HG03025 (cell line): ENCODE measurements around the gene ARHGAP24.

Experiments
- ATAC-seq: cut with Tn5 transposase; IDR thresholded peaks from one replicate; pipeline ENCODE4 v1.9.1; 2021; ENCODE audit warnings: mild to moderate bottlenecking, moderate library complexity; ENCODE audit not compliant: unreplicated experiment, low FRiP score

Gene ARHGAP24

DNA sequence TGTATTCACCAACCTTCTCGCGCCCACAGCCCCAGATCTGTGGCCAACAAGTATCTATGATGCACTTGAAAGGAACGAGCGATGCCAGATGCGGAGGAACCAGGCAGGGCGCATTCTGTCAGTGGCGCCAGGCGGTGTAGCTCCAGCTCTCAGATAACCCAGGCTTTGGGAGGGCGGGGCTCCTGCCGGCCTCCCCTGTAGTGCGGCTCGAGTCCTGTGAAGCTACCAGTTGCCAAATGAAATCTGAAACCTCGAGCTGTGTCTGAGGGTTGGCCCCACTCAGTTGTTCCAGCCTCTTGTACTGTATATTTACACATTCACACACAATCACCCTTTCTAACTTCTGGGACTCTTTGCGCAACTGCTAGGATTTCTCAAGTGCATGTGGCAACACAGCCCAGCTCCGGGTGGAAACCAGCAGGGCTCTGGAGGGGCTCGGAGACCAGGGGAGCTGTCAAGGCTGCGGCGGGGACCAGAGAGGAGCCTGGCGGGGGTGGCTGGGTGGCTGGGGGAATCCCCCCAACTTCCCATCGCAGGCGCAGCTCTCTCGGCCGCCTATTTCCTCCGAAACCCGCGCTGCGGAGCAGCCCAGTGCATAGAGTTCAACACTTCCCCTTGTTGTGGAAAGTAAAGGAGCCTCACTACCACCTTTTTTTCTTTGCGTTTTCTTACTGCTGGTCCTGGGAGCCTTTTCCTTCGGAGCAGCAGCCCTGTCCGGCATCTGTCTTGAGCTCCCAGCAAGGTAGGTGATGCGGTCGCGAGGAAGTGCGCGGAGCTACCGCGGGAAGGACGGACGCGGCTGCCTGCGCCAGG lies at the start of gene ARHGAP24:
ARHGAP24 (plus strand) TSS at position 333 of the 813 bp plus-strand sequence.
- peak; percentile 96 for ATAC-seq

DNA sequence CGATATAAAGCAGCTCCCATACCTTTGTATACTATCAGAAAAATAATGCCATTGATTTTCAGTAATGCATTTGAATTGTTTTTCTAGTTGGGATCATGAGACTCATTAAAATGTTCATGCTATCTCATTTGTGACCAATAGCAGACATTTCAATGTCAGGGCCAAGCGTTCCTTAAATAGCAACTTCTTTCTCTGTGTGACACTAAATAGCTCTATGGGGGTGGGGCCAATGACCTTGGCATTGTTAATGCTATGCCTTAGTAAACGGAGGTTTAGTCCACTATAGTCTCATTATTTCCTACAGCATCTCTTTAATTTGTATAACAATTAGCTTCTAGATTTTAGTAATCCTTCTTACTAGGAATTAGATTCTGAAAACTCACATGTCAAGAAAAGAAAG lies 48.6 kb upstream of the ARHGAP24 start:
- no peak for ATAC-seq

DNA sequence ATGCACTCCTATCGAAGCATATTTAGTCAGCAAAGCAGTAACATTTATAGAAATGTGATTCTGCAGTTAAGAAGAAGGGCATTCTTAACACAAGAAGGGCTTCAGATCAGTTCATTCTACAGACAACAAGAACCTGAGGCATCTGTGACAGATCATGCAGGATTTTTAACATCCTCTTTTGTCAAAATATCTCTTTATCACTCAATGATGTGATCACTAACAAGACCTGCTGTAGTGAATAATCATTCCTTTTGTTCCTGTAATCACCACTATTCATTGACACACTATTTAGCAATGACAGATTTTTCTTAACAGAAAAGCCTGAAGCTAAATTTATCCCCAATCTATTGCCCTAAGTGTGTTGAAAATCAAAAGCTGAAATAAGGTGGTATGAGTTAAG lies 47.8 kb upstream of the ARHGAP24 start:
- no peak for ATAC-seq

DNA sequence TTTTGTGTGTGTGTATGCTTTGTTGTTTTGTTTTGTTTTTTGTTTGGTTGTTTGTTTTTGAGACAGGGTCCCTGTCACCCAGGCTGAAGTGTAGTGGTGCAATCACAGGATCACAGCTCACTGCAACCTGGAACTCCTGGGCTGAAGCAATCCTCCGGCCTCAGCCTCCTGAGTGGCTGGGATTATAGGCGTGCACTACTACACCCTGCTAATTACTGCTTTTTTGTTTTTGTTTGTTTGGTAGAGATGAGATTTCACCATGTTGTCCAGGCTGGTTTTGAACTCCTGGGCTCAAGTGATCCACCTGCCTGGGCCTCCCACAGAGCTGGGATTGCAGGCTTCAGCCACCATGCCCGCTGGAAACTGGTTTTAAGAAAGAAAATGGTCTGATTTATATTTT lies 44.7 kb upstream of the ARHGAP24 start:
- no peak for ATAC-seq

DNA sequence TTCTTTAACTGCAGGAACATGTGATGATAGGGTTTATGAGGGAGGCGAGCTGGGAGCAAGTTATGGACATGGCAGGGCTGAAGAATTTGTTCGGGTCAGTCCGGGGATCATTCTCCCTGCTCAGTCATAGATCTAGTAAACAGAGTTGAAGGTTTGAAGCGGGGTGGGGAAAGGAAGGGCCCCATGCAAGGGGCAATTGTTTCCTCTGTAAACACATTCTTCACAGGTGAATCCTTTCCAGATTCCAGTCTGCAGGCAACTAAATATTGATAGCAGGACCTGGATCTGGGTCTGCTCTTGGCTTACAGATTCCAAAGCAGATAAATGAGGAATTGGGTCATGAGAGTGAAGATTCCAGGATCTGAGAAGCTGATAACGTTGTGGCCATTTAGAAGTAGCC lies 44.3 kb upstream of the ARHGAP24 start:
- no peak for ATAC-seq

DNA sequence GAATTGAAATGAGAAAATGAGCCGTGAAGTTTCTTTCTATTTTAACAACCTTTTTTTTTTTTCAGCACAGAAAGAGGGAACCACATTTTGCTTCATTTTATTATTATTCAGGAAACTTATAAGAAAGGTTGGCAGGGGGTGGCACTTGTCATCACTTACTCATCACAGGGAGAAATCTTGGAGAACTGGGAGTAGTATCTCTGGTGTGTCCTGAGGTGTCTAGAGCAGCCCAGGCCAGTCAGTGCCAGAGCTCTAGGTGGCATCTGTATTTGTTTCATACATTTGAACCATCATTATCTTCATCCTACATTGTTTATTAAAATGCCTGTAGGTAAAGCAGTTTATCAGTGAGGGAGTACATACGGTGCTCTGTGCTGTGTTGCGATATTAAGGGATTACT lies 43.8 kb upstream of the ARHGAP24 start:
- ATAC-seq: no peak

DNA sequence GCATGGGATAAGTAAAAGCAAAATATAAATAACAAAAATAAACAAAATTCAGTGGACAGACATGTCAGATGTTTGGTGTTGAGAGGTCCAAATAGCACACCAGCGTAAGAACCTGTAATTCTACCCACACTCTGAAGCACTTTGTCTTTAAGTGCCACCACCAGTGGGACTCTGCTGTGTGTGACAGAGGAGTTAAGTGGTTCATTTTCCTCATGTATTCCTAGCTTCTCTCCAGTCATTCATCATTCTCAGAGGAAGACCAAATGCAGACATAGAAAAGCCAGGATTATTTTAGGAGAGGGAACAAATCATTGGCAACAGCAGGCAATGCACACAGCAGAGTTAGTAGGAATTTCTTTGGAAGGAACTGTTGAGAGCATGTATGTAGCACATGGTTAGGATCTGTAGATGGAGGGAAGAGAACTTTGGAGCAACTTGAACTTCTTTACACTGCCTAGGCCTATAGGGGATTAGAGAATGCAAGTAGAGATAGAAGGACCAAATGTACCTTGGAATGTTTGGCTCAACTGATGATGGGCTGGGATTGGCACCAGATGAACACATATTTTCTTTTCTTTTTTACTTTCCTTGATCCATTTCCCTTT lies 43.0 kb upstream of the ARHGAP24 start:
- no peak for ATAC-seq

DNA sequence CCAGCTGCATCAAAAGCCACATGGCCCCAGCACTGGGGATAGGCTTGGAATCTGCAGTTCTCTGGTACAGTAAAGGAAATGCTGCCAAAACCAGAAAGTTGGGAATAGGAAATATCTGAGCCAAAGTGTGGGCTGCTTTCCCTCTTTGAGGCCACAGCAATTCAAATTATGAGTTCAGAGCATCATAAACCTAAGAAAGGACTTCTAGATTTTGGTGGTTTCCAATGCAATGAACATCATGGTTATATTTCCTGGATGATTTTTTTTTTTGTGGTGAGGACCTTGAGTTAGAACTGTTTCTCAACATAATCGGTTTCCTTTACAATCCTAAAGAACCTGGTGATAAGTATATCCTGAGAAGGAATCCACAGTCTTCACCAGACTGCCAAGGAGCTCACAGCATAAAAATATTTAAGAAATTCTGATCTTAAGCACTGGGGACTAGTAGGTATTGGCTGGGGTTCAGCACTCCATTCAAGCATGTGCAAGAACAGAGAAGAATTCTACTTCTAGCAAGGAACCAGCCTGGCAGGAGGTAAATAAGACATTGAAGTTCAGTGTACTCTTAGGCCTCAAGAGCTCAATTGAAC lies 29.8 kb upstream of the ARHGAP24 start:
- ATAC-seq: no peak

DNA sequence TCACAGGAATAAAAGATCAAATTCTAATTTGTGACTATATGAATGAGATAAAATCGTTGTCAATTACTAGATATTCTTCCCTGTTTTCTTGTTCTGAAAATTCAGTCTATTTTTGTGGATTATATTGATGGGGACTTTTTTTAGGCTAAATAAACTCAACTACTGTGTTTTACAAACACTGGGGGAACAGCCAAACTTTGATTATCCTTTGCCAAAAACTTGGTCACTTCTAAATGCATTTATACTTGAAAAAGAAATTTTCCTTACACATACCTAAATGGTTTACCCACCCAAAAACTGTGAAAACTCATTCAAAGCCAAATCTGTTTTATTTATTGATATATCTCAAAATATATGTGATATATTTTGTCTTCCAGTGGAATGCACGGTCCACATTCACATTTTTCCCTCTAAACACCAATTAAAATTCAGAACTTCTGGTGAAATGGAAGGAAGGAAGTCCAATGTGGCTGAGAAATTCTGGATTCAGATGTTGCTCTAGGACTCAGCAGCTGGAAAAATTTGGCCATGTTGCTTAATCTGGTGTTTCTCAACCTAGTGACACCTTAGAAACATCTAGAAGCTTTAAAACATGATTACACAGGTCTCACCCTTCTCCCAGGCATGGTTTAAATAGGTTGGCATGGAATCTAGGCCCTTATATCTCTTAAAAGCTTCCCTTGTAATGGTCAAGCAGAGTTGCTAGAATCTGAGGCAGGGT lies 28.6 kb upstream of the ARHGAP24 start:
- ATAC-seq: no peak

DNA sequence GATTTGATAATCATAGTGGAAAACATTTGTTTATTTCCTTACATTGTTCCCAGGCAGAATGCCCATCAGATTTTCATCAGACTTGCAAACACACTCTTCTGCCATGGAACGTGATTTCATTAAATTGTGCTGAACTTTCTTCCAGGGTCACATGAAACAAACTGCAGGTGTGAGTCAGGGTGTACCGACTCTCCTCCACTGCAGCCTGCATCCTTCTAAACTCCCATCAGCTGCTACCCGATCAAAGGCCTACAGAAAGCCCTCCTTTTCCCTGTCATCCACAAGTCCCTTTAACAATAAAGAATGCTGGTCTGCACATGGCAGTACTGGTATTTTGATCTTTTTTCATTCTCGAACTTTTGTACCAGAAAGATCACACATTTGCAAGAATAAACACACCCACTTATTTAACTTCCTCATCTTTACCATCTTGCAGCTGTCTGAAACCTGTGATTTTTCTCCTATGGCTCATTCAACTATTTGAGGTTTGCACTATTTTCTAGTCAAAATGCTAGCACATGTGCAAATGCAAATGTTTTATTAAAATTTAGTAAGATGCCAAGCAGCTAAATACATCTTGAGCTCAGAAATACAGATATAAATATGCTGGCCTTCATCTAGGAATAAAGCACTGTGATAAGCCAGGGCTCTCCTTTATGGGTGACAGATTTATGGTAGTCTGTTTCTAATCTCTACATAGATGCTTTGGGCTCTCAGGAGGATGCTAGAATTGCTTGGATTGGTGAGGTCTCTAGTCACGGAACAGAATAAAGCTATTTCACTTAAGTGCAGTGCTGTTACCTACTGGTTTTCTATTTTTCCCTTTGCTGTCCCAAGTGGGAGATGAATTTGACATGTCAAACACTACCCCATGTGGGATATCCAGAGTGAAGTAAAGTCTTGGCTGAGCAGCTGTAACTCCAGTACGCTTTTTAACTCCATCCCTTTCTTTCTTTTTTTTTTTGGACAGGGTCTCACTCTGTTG lies 25.8 kb upstream of the ARHGAP24 start:
- ATAC-seq: peak; percentile 80

DNA sequence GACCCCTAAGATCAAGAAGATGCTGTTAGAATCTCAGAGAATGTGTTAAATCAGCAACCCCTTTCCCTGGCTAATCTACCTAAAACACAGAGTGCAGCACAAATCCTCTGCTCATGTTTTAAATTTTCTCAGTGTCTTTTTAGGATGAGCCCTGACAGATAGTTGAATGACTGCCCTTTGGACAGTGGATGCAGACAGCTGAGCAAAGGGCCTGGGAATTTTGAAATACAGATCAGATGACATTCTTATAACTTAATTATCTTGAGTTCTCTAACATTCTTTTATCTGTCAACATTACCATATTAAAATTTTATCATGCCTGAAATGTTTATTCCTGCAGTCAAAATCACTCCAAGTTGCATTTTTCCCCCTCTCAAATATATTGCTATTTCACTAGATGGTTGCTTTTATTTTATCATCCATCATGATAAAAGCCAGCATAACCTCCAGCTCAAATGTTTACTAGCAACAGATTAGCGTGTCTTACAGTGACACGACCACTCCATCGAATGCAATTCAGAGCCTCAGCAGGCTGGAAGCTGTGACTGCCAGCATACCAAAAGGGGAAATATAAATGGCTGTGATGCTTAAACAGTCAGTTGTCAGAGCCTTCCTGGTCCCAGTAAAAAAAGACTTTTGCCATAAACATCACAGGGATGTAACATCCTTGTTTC lies 22.8 kb upstream of the ARHGAP24 start:
- no peak for ATAC-seq

DNA sequence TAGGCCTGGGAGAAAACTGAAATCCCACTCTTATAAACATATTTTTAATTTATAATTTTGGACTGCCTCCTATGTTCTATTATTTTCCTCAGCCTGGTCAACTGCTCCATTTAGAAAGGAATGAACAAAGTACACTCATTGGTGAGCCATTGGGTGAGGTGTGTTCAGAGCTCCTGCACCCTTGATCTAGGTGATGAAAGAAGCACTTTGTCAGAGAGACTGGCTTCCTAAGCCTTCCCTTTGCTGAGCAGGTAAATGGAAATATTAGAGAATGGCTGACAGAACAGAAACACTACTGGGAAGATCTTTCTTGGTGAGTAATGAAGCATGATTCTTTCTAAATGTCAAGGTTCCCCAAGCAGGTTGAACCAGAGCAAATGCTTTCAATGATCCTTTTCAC lies 19.0 kb upstream of the ARHGAP24 start:
- ATAC-seq: no peak

DNA sequence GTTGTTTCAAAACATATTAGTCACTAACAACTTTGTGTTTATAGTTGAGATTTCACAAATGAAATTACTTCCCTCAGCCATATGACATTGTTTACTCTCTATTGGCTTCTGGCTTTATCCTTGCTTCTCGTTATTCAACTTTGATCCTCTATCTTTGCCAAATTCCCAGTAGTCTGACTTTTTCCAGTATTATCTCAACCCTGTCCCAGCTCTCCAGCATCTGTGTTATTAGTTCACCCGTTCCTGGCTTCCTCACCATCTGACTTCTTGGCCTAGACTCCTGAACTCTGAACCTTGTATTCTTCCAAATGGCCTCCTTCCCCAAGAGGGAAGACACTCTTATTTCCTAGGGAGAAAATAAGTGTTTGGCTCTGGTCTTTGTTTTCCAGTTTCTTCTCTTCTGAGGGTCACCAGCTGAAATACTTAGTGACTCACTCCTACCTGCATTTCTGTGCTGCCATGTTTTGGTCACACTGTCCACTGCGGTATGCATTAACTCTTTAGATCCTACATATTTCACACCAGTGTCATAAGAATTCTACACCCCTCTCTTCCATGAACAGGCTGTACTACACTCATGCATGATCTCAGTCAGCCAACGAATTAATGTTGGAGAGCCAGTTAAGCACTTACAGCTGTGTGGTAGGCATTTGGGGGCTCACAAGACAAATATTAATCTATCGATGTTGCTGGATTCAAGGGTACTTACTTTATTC lies 17.0 kb upstream of the ARHGAP24 start:
- no peak for ATAC-seq

DNA sequence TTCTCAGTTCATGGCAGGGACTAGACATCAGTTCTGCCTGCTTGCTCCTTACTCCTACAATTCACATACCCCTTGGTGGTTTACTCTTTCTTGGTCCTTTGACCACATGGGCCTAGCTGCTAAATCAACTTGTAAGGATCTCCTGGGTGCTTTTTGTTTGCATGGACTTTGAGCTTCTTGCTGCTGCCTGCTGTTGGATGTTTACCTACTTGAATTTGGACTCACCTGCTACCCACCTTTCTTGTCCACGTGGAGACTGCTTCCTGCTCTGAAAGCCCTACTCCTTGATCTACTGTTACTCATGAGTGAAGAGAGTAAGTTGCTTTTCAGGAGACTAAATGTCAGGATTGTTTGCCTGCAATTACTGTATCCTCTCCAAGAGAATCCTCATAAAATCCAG lies 15.2 kb upstream of the ARHGAP24 start:
- no peak for ATAC-seq

DNA sequence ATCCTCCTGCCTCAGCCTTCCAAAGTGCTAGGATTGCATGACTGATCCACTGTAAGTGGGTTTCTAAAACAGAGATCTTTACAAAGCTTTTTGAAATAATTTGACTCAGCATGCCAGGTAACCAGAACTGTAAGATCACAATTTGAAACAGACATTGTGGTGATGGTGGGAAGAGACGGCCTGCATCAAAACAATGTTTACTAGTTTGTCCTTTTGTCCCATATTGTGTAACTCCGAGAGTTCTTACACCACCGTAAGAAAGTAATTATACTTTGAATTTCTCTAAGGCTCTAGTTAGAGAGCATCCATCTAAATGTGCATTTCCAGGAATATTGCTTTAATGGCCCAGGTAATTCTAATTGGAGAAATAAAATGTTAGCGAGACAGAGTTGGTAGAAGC lies 594 bp upstream of the ARHGAP24 start:
- no peak for ATAC-seq

DNA sequence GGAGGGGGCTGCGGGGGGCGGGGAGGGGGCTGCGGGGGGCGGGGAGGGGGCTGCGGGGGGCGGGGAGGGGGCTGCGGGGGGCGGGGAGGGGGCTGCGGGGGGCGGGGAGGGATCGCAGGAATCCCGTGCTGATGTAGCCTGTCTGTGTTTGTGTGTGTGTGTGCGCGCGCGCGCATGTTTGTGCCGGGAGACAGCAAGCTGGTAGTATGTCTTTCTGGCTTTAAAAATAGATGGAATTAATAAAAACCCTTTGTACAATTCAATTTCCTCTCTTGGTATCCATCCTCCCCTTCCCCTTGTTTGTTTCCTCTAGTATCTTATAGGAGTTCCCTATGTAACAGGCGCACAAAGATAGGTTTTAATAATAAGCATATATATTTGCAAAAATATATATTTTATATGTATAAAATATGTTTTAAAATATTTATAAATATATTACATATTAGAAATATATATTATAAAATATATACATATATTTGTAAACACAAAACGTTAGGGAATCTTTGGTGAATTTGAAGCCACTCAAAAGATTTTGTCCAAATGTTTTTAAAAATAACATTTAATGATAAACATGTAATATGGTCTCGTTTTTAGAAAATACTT lies 782 bp downstream of the ARHGAP24 start:
- ATAC-seq: no peak

DNA sequence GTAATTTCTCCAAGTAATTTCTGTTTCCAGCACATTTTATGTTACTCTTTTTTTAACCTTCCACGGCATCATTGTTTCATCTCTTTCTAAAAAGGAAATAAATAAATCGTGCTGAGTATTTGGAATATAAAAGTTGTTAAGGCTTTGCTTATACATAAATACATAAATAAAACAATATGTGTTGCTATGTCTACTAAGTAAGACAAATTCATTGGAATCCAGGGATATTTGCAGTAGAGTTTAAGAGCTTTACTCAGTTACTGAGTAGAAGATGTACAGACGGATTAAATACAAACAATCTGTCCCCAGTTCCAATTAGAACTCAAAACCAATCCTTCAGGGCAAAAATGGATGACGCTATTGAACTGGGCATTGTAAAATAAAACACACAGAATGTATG lies 1.4 kb downstream of the ARHGAP24 start:
- ATAC-seq: no peak

DNA sequence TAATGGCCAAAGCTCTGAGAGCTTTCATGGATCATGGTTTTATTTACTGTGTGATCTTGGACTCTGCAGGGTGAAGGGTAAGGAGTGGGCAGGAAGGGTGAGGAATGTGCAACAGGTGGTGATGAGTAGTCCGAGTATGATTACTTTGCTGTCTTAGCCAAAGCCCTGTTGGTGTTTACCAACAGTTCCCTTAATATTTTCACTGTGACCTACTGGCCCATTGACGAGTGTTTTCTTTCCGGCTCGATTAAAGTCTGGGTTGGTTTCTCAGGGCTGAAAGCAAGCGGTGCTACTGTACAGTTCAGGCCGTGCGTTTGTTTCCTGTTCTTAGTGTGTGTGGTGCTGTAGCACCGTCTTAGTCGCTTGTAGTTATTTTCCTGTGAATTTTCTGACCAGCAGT lies 2.6 kb downstream of the ARHGAP24 start:
- ATAC-seq: peak; percentile 21

DNA sequence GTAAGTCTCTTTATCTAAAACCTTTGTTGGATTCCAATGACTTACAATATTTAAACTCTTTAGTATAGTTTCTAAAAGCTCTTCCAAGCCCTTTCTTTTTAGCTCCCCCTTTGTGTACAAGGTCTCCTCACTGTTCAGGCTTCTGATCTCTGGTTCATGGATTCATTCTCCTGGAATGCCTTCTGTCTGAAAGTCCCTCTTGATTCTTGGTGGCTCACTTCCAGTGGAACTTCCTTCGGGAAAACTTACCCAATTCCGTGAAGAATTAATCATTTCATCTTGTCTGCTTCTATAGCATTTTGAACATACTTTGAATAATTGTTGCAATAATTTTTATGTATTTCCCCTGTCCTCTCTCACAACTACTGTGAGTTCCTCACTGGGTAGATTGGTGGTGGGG lies 3.6 kb downstream of the ARHGAP24 start:
- no peak for ATAC-seq
